K562 treated with DMSO at 1 percent for 24 hours (cell line): Measurements from ENCODE around the gene SLC10A4. TPM values are rescaled to one million over a fixed set of nuclear protein-coding genes. Genes with fewer than 3 reads are reported as not detected.

Experiments used
- total RNA-seq: library from RNA; unstranded; fragments of 300-600 nt; gene quantifications from 2 replicates; pipeline ENCODE4 v1.2.3, GENCODE V29; 2022; ENCODE audit warnings: low read depth; ENCODE audit not compliant: insufficient read depth

The SLC10A4 gene
- 12.7 and 12.9 TPM in 2 replicates for total RNA-seq

GRCh38 chr4:48483006-48483776 lies at the start of gene SLC10A4:
Gene SLC10A4 (plus strand): TSS chr4:48483343. CDS start chr4:48483562, 219 bp downstream.

DNA sequence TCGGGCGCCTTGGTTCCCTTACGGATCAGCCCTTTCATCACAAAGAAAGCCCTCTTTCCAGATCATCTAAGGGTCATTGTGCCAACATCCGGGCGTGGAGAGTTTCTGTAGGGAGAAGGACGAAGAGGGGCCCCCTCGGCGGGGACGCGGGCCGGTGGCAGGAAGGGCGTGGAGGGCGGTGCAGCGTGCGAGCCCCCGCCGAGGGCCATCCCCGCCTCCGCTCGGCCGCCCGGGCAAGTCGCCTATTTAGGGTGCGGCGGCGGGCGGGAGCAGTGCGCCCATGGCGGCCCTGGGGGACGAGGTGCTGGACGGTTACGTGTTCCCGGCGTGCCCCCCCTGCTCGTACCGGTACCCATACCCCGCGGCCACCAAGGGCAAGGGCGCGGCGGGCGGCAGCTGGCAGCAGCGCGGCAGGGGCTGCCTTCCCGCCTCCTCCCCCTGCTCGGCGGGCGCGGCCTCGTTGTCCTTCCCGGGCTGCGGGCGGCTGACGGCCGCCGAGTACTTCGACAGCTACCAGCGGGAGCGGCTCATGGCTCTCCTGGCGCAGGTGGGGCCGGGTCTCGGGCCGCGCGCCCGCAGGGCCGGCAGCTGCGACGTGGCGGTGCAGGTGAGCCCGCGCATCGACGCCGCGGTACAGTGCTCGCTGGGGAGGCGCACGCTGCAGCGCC lies 7.0 kb downstream of the SLC10A4 start, which contains the start of gene ZAR1:
ZAR1 (plus strand) TSS at position 241 of the 668 bp plus-strand sequence; CDS start at position 281, 40 bp downstream.

Other genes with a start within 250 kb of the SLC10A4 start
- 4.1 and 4.6 TPM in 2 replicates for gene TEC, start 213.5 kb upstream of the SLC10A4 start, total RNA-seq
- 25.1 and 30.1 TPM in 2 replicates for gene SLAIN2, start 141.8 kb upstream of the SLC10A4 start, total RNA-seq
- 0.58 TPM in 1 of 2 replicates, not detected in the other for gene ZAR1, start 6.9 kb downstream of the SLC10A4 start, total RNA-seq